Body of pancreas (tissue), 4 donors: ENCODE results near the gene MAN1B1. TPM values are rescaled to one million over a fixed set of nuclear protein-coding genes. Genes with fewer than 3 reads are reported as not detected.
A peak's percentile ranks its signal among the peaks of the same experiment; 100 is the strongest.

Source experiments
- ATAC-seq: fragments of 150-250 bp; one replicate; pipeline ENCODE4 v1.9.1; 2016
- DNase-seq, 4 donors: peaks; one replicate each; pipeline ENCODE4 v3.0.0-alpha.2; 2019
- H3K27ac ChIP-seq, 4 donors: fragments of 200-600 bp; sonication (generic); 1 replicate in 3 of 4; 2 replicates in 1 of 4; pipeline versions ENCODE4 v1.5.1 to v1.6.1; 2016 to 2019; ENCODE audit warnings: mild to moderate bottlenecking in 1 of 4, mixed read lengths in 1 of 4, moderate library complexity in 1 of 4
- H3K27me3 ChIP-seq, 2 donors: fragments of 200-600 bp; sonication (generic); one replicate each; pipeline ENCODE4 v1.6.0; 2016; ENCODE audit warnings: mild to moderate bottlenecking in 1 of 2
- H3K36me3 ChIP-seq, 2 donors: fragments of 200-600 bp; sonication (generic); replicated peaks in 1 of 2; 2 replicates each; pipeline ENCODE4 v1.5.1; 2016; ENCODE audit warnings: low read depth in 2 of 2; ENCODE audit not compliant: insufficient read depth in 1 of 2
- H3K4me1 ChIP-seq: fragments of 200-600 bp; sonication (generic); one replicate; pipeline ENCODE4 v1.6.0; 2016
- H3K4me3 ChIP-seq, 2 donors: fragments of 200-600 bp; sonication (generic); 1 replicate in 1 of 2; 2 replicates in 1 of 2; pipeline ENCODE4 v1.5.1; 2016 to 2019
- H3K9me3 ChIP-seq, 3 donors: fragments of 200-600 bp; sonication (generic); 1 replicate in 2 of 3; 2 replicates in 1 of 3; pipeline ENCODE4 v1.5.1; 2016
- POLR2A ChIP-seq, 3 donors: fragments of 450-650 bp; IDR thresholded peaks; one replicate each; pipeline ENCODE4 v1.6.1; 2016; ENCODE audit warnings: antibody characterized with exemption in 3 of 3, mild to moderate bottlenecking in 2 of 3
- WGBS, 2 donors: methylation state at CpG; one replicate each; pipeline ENCODE4 v1.1.5; 2017; 5-methylcytosine and 5-hydroxymethylcytosine counted together
- intact Hi-C: fragments of 100-400 bp; cut with DNase I; formaldehyde crosslinking; loops from one replicate; pipeline ENCODE4 v1.15.1; 2023
- total RNA-seq, 2 donors: library from RNA; depleted of rRNA; stranded (reverse); fragments of >200 nt; gene quantifications; one replicate each; pipeline ENCODE4 v1.1.0, GENCODE V29; 2016
- TF ChIP-seq, protein P1 (sequence below), 7 experiments: fragments of 450-650 bp in 4 of 7; fragments of 200-600 bp in 3 of 7; sonication (generic) in 3 of 7; IDR thresholded peaks; one replicate each; pipeline ENCODE4 v1.5.1; 2016 to 2019; ENCODE audit warnings: antibody characterized with exemption in 7 of 7

MAN1B1 gene
- total RNA-seq, 2 donors from 2014 or later: 32.6 to 34.2 TPM

DNA sequence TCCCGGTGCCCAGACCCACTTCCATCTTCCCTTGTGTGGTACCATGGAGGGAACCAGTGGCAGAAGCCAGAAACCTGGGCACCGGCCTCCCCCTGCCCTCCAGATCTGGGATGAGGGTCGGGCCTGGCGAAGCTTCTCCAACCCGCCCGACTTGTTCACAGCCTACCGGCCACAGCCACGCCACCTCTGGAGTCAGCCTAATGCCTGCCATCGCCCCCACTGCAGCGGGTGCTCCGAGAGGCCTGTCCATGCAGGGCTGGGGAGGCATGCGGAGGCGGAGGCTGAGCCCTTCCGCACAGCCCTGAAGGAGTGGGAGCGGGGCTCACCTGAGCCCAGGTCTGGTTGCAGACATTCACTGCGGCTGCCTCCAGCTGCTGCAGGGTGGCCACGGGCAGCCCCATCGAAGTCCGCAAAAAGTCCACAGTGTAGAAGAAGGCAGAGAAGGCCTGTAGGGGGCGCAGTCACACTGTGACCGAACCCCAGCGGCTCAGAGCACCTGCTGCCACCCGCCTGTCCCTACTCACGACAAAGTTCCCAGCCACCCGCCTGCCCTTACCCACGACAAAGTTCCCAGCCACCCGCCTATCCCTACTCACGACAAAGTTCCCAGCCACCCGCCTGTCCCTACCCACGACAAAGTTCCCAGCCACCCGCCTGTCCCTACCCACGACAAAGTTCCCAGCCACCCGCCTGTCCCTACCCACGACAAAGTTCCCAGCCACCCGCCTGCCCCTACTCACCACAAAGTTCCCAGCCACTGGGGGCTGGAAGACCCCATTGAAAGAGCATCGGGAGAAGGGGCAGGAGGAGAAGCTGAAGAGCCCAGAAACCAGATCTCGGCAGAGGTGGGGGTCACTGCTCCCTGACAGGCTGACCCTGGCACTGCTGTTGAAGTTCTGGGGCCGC, 37.0 kb upstream of the MAN1B1 start:
- no peaks in the 10 kb centered on the region for H3K36me3 ChIP-seq
- peak; percentile 31 for ATAC-seq
- TF ChIP-seq, protein P1, sequence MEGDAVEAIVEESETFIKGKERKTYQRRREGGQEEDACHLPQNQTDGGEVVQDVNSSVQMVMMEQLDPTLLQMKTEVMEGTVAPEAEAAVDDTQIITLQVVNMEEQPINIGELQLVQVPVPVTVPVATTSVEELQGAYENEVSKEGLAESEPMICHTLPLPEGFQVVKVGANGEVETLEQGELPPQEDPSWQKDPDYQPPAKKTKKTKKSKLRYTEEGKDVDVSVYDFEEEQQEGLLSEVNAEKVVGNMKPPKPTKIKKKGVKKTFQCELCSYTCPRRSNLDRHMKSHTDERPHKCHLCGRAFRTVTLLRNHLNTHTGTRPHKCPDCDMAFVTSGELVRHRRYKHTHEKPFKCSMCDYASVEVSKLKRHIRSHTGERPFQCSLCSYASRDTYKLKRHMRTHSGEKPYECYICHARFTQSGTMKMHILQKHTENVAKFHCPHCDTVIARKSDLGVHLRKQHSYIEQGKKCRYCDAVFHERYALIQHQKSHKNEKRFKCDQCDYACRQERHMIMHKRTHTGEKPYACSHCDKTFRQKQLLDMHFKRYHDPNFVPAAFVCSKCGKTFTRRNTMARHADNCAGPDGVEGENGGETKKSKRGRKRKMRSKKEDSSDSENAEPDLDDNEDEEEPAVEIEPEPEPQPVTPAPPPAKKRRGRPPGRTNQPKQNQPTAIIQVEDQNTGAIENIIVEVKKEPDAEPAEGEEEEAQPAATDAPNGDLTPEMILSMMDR (IDR thresholded peaks at IDR 0.05): peak; percentile 21 to 83 (median 67)
- TF ChIP-seq POLR2A (IDR thresholded peaks at IDR 0.05): no peak
- H3K4me3 ChIP-seq: no peak overlapping the region
- WGBS, 2 donors: 35 to 52% methylated on average over 16 to 37 of the region's 38 CpGs
- H3K9me3 ChIP-seq: no peaks in the 10 kb centered on the region
- intact Hi-C loops: loop anchor here (2.0 kb wide), 1 partner anchor 15 kb away; no protein-coding TSS in a partner anchor
- H3K27ac ChIP-seq: no peak overlapping the region
- no peaks in the 10 kb centered on the region for H3K27me3 ChIP-seq
- DNase-seq: peak; percentile 77 to 88 (median 81)
- H3K4me1 ChIP-seq: peaks cover 45% of the 10 kb centered on the region

DNA sequence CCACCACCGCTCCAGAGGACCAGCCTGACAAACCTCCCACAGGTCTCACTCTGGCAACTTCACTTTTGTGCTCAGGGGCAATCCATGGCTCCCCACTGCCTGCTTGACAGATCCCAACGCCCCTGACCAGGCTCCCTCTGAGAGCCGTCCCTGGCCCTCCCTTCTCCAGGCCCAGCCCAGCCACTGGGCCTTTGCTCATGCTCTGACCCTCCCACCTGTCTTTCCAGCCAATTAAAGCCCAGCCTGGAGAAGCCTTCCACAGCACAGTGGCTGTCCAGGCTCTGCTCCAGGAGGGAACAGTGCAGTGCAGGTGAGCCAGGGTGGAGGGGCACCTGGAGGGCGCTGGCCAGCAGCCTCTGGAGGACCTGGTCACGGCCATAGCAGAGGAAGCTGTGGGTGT, 36.2 kb upstream of the MAN1B1 start:
- intact Hi-C loops: no loop called here
- Histone ChIP-seq H3K36me3 (no peaks in the 10 kb centered on the region), H3K9me3 (no peaks in the 10 kb centered on the region), H3K4me3 (no peak overlapping the region), H3K27me3 (no peaks in the 10 kb centered on the region), H3K27ac (no peak overlapping the region), H3K4me1 (peaks cover 45% of the 10 kb centered on the region)
- TF ChIP-seq, protein P1 (IDR thresholded peaks at IDR 0.05): no peak
- no peak for TF ChIP-seq POLR2A (IDR thresholded peaks at IDR 0.05)
- ATAC-seq: no peak
- WGBS, 2 donors: 79 to 88% methylated on average over 3 to 5 of the region's 5 CpGs
- DNase-seq: no peak

DNA sequence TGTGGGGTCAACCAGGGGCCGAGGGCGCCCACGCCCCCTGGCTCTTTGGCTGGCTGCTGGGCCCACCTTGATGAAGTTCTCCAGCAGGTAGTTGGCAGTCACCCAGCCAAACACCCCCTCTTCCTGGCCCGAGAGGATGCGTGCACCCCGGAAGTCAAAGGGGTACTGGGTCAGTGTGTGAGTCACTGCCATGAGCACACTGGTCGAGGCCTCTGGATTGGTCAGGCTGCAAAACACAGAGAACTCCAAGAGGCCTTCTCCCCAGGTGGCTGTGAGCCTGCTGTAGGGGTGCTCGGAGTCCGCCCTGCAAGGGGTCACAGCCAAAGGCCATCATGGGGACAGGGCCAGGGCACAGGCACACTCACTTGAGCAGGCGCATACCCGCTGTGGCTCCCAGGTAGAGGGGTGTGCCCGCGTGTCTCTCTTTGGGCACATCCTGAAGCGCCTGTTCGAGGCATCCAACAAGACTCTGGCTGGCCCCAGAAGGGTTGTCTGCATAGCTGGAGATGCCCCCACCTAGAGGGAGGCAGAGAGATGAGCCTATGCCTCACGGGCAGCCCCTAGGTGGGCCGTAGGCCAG, 35.5 kb upstream of the MAN1B1 start:
- H3K27me3 ChIP-seq: no peaks in the 10 kb centered on the region
- no peak overlapping the region for H3K27ac ChIP-seq
- TF ChIP-seq POLR2A (IDR thresholded peaks at IDR 0.05): no peak
- TF ChIP-seq, protein P1 (IDR thresholded peaks at IDR 0.05): no peak
- H3K4me3 ChIP-seq: no peak overlapping the region
- intact Hi-C loops: no loop called here
- H3K36me3 ChIP-seq: no peaks in the 10 kb centered on the region
- WGBS, 2 donors: 91% methylated on average over 17 of the region's 17 CpGs; no CpG with 5 or more reads in 1 of the 2 donors
- DNase-seq: no peak
- ATAC-seq: no peak
- H3K9me3 ChIP-seq: no peaks in the 10 kb centered on the region
- peaks cover 47% of the 10 kb centered on the region for H3K4me1 ChIP-seq

DNA sequence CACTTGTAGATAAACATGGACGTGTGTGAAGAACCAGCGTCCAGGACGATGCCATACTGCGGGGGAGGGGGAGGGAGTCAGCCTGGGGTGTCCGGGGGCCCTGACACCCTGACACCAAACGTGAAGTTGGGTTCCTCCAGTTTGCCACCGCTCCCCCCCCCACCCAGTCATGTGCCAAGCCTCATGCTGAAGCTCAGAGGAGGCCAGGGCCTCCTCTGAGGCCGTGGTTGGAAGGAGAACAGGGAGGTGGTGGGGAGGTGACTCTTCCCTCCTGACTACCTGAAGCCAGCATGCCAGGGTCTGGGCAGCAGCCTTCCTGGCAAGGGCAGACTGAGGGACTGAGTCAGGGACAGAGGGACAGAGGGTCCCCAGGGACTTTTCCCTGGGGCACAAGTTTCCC, 34.5 kb upstream of the MAN1B1 start:
- intact Hi-C loops: no loop called here
- no peak for ATAC-seq
- Histone ChIP-seq H3K27ac (no peak overlapping the region), H3K9me3 (no peaks in the 10 kb centered on the region), H3K36me3 (no peaks in the 10 kb centered on the region), H3K4me1 (peaks cover 40% of the 10 kb centered on the region), H3K4me3 (no peak overlapping the region), H3K27me3 (no peaks in the 10 kb centered on the region)
- TF ChIP-seq POLR2A (IDR thresholded peaks at IDR 0.05): no peak
- TF ChIP-seq, protein P1 (IDR thresholded peaks at IDR 0.05): no peak
- 60 to 83% methylated on average over 1 to 7 of the region's 8 CpGs for WGBS, 2 donors
- DNase-seq: no peak
